ENCODE results near the gene RIMBP2. TPM values are rescaled to one million over a fixed set of nuclear protein-coding genes. Genes with fewer than 3 reads are reported as not detected.

The RIMBP2 gene
- total and polyA plus RNA-seq, 9 donors = 1.1 to 16.2 (median 3.5) TPM

DNA sequence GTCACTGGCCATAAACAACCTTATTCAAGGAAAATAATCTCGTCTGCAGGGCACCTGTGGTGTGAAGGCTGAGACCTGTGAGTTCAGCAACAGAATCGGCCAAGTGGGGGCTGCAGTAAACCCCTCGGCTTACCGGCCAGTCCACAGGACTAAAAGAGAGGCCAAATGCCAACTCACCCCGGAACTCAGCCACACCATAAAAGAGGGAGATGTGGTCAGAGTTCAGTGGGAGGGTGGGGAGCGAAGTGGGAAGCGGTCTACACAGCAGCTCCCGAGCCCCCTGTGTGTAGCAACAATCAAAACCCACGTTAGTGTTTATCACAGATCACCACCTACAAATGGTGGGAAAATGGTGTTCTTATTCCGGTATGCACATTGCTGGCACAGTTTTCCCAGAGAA lies 225.4 kb downstream of the RIMBP2 start:
- no peaks in the 10 kb centered on the region for H3K36me3 ChIP-seq
- no peak for DNase-seq
- H3K9me3 ChIP-seq = no peaks in the 10 kb centered on the region
- no peaks in the 10 kb centered on the region for H3K27me3 ChIP-seq
- TF ChIP-seq, protein P1, sequence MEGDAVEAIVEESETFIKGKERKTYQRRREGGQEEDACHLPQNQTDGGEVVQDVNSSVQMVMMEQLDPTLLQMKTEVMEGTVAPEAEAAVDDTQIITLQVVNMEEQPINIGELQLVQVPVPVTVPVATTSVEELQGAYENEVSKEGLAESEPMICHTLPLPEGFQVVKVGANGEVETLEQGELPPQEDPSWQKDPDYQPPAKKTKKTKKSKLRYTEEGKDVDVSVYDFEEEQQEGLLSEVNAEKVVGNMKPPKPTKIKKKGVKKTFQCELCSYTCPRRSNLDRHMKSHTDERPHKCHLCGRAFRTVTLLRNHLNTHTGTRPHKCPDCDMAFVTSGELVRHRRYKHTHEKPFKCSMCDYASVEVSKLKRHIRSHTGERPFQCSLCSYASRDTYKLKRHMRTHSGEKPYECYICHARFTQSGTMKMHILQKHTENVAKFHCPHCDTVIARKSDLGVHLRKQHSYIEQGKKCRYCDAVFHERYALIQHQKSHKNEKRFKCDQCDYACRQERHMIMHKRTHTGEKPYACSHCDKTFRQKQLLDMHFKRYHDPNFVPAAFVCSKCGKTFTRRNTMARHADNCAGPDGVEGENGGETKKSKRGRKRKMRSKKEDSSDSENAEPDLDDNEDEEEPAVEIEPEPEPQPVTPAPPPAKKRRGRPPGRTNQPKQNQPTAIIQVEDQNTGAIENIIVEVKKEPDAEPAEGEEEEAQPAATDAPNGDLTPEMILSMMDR (IDR thresholded peaks at IDR 0.05) = no peak
- TF ChIP-seq POLR2A (IDR thresholded peaks at IDR 0.05) = no peak
- TF ChIP-seq EP300 (IDR thresholded peaks at IDR 0.05) = no peak
- H3K27ac ChIP-seq = no peak overlapping the region
- WGBS, 3 donors = 55 to 59% (median 56%) methylated on average over 10 of the region's 10 CpGs
- H3K4me1 ChIP-seq (ENCODE audit: insufficient read depth) = no peaks in the 10 kb centered on the region
- H3K4me3 ChIP-seq = no peak overlapping the region
- intact Hi-C loops (cut with DNase I) = no loop called here

DNA sequence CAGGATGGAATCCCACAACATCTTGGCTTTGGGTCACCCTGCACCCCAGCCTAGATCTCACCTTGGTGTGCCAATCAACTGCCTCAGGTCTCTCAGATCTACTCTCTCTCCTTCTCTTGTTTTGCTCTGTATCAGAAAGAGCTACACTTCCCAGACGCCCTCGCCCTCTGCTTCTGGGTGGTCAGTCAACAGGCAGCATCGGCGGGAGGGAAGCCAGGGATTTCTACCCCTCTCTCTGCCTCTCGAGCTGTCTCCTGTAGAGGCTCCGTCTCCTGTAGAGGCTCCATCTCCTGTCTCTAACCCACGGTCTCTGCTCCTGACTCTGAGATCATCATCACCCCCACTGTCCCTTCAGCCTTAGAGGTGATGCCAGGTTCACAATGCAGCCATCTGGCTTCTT lies 226.8 kb downstream of the RIMBP2 start:
- 88 to 91% (median 89%) methylated on average over 7 of the region's 7 CpGs for WGBS, 3 donors
- H3K9me3 ChIP-seq = no peaks in the 10 kb centered on the region
- no peak overlapping the region for H3K4me3 ChIP-seq
- no peak for DNase-seq
- intact Hi-C loops (cut with DNase I) = no loop called here
- H3K27me3 ChIP-seq = no peaks in the 10 kb centered on the region
- no peaks in the 10 kb centered on the region for H3K36me3 ChIP-seq
- TF ChIP-seq POLR2A (IDR thresholded peaks at IDR 0.05) (no peak), EP300 (IDR thresholded peaks at IDR 0.05) (no peak)
- TF ChIP-seq, protein P1 (IDR thresholded peaks at IDR 0.05) = no peak
- no peaks in the 10 kb centered on the region for H3K4me1 ChIP-seq (ENCODE audit: insufficient read depth)
- H3K27ac ChIP-seq = no peak overlapping the region

DNA sequence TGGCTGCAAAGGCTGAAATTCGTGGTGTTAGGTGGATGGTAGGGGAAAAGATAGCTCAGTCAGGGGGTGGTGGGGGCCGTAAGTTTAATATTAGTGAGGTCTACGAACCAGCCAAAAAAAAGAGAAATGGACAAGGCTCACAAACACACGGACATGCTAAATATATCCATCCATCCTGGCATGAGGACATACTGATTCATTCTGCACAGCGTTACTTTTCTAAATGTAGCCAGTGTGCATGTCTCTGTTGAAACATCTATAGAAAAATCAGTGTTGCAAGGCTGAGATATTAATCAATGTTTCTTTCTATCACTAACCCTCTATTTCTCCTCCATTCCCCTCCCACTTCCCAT lies 227.8 kb downstream of the RIMBP2 start:
- no peaks in the 10 kb centered on the region for H3K4me1 ChIP-seq (ENCODE audit: insufficient read depth)
- no peaks in the 10 kb centered on the region for H3K9me3 ChIP-seq
- H3K27ac ChIP-seq = no peak overlapping the region
- TF ChIP-seq EP300 (IDR thresholded peaks at IDR 0.05) = no peak
- intact Hi-C loops (cut with DNase I) = no loop called here
- H3K4me3 ChIP-seq = no peak overlapping the region
- 72 to 81% (median 76%) methylated on average over 5 of the region's 5 CpGs for WGBS, 3 donors
- no peaks in the 10 kb centered on the region for H3K36me3 ChIP-seq
- DNase-seq = no peak
- no peaks in the 10 kb centered on the region for H3K27me3 ChIP-seq

DNA sequence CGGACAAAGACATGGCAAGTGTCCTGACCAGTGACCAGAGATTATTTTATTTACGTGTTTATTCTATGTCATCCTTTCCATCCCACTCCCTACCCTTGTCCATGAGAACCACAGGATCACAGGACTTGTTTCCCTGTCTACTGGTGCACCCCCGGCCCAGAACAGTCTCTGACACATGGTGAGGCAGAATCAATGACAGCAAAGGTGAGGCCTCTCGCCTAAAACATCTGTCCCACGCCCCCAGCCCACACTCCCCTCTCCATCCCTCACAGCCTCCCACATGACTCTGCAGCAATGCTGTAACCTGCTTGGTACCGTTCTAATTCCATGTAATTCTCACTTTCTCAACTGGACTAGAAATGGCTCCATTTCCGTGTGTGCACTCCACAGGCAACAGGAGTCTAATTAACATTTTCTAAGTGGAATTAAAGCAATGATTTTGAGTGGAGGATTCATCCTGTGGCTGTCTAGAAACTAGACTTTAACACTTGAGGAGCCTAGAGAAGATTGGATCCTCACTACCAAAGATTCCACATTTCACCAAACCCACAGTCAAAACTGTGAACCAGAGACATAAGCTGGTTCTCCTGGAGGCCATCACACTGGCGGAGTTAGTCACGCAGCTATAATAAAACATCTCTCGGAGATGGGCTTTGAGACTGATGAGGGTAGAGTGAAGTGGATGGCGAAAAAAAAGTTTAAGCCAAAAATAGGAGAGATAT lies 228.3 kb downstream of the RIMBP2 start:
- intact Hi-C loops (cut with DNase I) = no loop called here
- Histone ChIP-seq H3K4me3 (no peak overlapping the region), H3K27ac (no peak overlapping the region), H3K27me3 (no peaks in the 10 kb centered on the region), H3K4me1 (ENCODE audit: insufficient read depth) (no peaks in the 10 kb centered on the region), H3K36me3 (no peaks in the 10 kb centered on the region), H3K9me3 (no peaks in the 10 kb centered on the region)
- DNase-seq = no peak
- WGBS, 3 donors = 82 to 85% (median 82%) methylated on average over 11 of the region's 11 CpGs
- TF ChIP-seq EP300 (IDR thresholded peaks at IDR 0.05) (no peak), POLR2A (IDR thresholded peaks at IDR 0.05) (no peak)
- TF ChIP-seq, protein P1 (IDR thresholded peaks at IDR 0.05) = no peak

DNA sequence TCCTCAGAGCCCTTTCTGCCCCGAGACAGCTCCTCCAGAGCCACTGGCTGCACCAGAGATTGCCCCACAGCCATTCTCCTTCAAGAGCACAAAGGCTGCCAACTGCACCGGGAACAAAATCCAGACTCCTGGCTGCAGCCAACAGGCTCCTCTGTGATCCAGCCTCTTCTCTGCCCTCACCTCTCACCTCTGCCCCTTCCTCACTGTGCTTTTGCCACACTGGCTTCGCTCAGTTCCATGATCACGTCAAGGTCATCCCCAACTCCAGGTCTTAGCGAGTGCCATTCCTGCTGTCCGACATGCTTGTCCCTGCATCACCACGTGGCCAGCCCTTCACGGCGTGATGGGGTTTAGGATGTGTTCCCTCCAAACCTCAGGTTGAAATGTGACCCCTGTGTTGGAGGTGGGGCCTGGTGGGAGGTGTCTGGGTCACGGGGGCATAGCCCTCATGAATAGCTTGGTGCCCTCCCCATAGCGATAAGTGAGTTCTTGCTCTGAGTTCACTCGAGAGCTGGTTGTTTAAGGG lies 229.1 kb downstream of the RIMBP2 start:
- Histone ChIP-seq H3K27me3 (no peaks in the 10 kb centered on the region), H3K36me3 (no peaks in the 10 kb centered on the region), H3K4me3 (no peak overlapping the region), H3K9me3 (no peaks in the 10 kb centered on the region), H3K4me1 (ENCODE audit: insufficient read depth) (no peaks in the 10 kb centered on the region), H3K27ac (no peak overlapping the region)
- intact Hi-C loops (cut with DNase I) = no loop called here
- no peak for DNase-seq
- 78 to 85% (median 83%) methylated on average over 12 of the region's 12 CpGs for WGBS, 3 donors
- TF ChIP-seq, protein P1 (IDR thresholded peaks at IDR 0.05) = no peak
- TF ChIP-seq EP300 (IDR thresholded peaks at IDR 0.05) (no peak), POLR2A (IDR thresholded peaks at IDR 0.05) (no peak)
